GM18907 (cell line): ENCODE measurements around the gene SLC3A2.
"Not testable (repeated sequence)": the region's sequence is repeated elsewhere in the genome, so short reads cannot be mapped to it uniquely, and the experiment has no call there.

Experiments
- ATAC-seq: cut with Tn5 transposase; IDR thresholded peaks from one replicate; pipeline ENCODE4 v1.9.1; 2021; ENCODE audit warnings: mild to moderate bottlenecking, moderate library complexity; ENCODE audit not compliant: unreplicated experiment

SLC3A2 gene

DNA sequence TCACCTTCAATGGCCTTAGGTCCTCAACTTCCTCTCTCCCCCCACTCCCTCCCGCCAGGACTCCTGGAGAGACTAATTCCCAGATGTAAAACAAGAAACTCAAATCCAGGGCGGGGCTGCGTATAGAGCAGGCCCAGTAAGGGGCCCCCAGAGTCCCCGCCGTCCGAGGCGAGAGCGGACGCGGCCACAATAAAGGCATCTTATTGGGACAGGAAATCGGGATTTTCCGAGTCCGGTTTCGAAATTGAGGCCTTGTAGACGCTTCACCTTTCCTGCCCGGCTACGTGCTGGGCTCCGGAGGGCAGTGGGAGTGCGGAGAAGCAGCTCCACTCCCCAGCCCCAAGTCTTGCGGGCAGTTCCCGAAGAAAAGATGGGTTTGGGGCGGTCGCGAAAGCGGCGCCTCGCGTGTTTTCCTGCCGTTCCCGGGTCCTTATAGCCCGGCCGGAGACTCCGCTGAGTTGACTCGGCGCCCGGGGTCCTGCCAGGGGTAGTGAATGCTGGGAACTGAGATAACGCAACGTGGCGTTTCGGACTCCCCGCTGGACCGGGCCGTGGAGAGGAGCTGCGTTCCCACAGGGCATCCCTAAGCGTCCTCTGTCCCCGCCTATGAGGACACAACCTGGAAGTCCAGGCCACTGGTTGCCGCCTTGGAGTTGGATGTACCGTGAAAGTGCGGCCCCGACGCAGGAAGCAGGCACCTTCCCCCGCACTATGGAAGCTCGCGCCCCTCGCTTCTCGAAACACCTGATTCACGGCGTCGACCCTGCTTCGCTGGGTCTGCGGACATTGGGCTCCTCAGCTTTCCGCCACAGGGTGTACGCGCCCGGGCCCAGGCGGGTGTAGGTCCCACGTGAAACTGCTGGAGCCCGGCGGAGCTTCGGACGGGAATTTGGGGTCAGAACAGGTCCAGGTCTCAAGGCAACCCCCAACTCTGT, 45.3 kb downstream of the SLC3A2 start:
- ATAC-seq, result no peak

DNA sequence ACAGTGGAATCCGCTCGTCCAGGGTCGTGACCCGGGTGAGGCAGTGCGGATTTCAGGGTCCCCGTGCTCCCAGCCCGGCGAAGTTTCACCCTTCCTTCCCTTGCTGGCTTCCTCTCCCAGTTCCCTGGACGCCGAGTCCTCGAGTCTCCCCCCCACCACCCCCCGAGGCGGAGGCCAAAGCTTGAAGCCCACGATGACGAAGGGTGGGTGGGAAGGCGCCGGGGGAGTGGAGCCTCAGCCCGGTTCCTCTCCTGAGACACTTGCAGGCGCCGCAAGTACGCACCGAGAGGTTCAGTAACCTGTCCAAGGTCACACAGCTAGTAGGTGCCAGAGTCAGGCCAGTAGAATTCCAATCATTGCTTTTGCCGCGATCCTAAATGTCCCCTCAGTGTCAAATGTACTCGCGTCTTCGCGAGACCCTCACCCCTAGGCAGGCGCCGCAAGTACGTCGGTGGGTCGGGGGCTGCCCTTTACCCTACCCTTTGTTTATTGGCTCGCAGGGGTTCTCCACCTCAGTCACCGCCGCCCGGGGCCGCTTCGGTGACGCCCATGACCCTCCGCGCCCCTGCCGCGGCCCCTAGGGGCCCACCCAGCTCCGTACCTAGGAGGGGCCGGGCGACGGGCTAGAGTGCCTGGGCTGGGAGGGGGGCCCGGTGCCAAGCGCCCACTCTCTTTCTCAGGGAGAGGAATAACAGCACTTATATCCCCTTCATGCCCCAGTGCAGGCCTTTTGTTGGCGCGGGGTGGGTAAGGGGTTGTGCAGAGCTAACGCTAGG, 46.2 kb downstream of the SLC3A2 start:
- ATAC-seq, result no peak

DNA sequence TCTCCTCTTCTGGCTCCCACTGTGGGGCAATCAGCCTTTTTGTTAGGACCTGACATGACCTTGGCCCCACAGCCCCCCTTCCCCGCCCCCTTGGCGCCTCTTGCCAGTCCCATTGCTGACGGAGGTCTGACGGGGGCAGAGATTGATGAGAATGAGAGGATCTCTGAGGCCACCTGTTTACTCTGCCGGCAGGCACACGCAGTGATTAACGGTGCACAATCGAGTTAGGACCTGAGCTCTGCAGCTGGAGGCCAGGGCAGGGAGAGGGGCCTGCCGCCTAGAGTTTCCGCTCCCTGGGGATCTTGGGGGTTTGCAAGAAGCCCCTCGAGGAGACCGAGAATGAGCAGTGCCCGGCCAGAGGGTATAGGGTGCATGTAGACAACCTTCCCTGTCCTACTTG, 47.3 kb downstream of the SLC3A2 start:
- ATAC-seq, result no peak

DNA sequence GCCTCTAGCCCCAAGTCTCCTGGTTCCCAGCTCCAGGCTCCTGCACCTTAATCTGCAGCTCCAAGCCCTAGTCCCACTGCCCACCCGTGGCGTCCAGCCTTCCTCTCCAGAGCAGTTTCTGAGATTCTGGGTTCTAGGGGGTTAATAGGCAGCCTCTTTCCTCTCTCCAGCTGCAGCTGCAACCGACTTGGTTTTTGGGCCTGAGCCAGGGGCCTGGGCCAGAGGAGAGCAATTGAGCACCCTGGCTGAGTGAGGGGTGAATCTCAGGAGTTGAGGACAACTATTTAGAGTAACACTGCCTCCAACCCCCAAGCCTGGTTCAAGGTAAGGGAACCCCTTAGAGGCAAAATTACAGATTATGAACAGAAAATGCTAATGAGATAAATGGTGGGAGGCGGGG, 49.5 kb downstream of the SLC3A2 start:
- ATAC-seq, result no peak

DNA sequence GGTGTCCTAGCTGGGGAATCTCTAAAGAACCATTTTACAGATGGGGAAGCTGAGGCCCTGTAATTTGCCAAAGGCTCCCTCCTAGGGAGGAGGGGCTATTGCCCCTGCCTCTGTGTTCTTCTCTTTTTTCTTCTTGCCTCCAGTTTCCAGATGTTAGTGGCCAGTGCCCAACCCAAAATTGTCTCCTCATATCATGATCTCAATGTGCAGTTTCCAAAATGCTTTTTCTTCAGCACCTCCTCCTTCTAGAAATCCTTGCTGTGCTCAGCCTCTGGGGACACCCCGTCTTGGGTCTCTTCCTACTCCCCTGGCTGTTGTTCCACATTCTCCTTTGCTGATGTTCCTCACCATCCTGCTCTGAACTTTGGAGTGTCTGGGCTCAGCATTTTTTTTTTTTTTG, 50.0 kb downstream of the SLC3A2 start:
- ATAC-seq, result no peak

DNA sequence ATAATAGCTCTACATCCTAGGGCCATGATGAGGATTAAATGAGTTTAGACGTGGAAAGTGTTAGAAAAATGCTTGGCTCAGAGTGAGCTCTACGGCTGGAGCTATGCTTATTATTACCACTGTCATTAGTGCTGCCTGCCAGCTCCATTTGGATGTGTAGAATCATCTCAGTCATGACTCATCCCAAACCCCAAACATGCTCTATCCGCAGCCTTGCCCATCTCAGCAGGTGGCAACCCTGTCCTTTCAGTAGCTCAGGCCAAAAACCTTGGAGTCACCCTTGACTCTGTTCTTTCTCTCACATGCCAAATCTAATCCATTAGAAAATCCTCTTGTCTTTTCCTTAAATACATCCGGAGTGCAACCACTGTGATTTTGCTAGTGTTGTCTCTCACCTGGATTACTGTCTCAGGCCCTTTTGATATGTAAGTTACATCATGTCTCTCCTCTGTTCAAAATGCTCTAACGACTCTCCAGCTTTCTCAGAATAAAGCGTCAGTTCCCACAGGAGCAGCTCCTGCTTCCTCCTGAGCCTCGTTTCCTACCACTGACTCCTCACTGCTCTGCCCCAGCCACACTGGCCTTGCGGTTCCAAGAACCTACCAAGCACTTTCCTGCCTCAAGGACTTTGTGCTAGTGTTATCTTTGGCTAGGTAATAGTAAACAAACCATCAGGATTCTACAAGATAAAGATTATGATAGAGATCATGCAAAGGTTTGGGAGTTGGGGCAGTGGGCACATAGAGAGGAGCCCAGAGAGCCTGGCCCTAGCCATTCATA, 51.0 kb downstream of the SLC3A2 start:
- no peak for ATAC-seq

DNA sequence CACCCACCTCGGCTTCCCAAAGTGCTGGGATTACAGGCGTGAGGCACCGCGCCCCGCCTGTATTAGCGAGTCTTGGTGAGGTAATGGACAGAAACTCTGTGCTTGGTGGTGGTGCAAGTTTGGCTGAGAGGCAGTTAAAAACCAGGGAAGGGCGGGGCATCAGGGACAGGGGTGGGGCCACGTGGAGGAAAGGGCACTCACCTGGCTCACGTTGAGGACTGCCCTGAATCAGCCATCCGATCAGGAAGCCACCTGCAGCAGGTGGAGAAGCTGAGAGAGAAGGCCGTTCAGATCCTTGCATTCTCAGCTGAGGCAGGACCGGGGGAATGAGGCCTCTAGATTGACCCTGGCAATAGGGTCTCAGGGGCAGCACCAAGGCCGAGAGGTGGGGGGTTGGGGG, 52.6 kb downstream of the SLC3A2 start:
- ATAC-seq, result no peak

DNA sequence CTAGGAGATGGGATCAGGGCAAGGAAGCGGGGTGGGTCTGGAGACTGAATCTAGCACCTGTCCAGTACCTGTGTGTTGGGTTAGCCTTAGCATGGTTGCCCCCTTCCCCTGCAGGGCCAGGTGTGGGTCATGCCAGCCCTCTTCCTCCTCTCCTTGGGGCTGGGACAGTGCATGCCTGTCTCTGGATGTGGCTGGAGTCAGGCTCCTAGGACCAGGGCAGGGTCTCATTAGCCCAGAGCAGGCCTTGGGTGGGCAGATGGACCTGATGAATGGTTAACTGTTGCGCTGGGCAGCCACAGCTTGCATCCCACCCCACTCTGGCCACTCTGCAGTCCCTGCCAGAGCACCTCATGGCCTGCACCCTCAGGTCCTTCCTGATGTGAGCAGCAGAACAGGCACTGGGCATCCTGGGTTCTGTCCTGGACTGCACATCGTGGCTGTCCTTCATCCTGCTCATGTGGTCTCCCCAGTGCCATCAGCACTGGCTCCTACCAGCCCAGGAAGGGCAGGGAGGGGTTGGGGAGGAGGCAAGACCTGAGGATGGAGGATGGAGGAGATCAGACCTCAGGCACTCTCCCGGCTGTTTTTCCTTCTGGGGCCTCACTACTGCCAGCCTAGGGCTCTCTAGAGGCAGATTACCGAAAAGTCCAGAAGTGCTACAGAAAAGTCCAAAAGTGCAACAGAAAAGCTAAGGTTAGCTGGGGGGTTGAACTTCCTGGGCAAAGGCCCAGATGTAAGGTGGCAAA, 53.2 kb downstream of the SLC3A2 start:
- ATAC-seq, result no peak

DNA sequence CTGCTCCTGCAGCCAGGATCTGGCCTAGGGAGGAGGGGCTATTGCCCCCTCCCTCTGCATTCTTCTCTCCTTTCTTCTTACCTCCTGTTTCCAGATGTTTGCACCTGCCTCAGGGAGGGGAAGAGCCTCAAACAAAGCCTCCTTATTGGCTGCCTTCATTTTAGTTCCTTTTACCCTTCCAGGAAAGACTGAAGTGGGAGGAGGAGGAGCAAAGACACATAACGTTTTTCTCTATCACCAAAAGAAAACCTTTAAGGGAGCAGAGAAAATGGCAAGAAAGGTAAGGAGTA, 53.7 kb downstream of the SLC3A2 start:
- no peak for ATAC-seq

DNA sequence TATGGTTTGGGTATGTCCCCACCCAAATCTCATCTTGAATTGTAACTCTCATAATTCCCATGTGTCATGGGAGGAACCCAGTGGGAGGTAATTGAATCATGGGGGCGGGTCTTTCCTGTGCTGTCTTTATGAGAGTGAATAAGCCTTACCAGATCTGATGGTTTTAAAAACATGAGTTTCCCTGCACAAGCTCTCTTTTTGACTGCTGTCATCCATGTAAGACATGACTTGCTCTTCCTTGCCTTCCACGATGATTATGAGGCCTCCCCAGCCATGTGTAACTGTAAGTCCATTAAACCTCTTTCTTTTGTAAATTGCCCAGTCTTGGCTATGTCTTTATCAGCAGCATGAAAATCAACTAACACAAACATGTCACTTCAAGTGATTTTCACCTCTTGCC, 56.8 kb downstream of the SLC3A2 start:
- not testable (repeated sequence) for ATAC-seq
